Uterus (tissue), 2 donors: ENCODE results near the gene GRID2.

ENCODE experiments used
- POLR2A ChIP-seq, 2 donors: fragments of 450-650 bp; IDR thresholded peaks; one replicate each; pipeline ENCODE4 v1.6.1; 2016; ENCODE audit warnings: antibody characterized with exemption in 2 of 2, mild to moderate bottlenecking in 1 of 2, moderate library complexity in 1 of 2
- TF ChIP-seq, protein P1 (sequence below), 4 experiments: fragments of 200-600 bp in 2 of 4; fragments of 450-650 bp in 2 of 4; sonication (generic) in 2 of 4; IDR thresholded peaks; one replicate each; pipeline ENCODE4 v1.5.1; 2016 to 2019; ENCODE audit warnings: antibody characterized with exemption in 4 of 4, mild to moderate bottlenecking in 2 of 4, moderate library complexity in 1 of 4

- TF ChIP-seq, protein P1, sequence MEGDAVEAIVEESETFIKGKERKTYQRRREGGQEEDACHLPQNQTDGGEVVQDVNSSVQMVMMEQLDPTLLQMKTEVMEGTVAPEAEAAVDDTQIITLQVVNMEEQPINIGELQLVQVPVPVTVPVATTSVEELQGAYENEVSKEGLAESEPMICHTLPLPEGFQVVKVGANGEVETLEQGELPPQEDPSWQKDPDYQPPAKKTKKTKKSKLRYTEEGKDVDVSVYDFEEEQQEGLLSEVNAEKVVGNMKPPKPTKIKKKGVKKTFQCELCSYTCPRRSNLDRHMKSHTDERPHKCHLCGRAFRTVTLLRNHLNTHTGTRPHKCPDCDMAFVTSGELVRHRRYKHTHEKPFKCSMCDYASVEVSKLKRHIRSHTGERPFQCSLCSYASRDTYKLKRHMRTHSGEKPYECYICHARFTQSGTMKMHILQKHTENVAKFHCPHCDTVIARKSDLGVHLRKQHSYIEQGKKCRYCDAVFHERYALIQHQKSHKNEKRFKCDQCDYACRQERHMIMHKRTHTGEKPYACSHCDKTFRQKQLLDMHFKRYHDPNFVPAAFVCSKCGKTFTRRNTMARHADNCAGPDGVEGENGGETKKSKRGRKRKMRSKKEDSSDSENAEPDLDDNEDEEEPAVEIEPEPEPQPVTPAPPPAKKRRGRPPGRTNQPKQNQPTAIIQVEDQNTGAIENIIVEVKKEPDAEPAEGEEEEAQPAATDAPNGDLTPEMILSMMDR (IDR thresholded peaks at IDR 0.05) = no peak
- TF ChIP-seq POLR2A (IDR thresholded peaks at IDR 0.05) = no peak
These were observed 218.2 kb downstream of the GRID2 start for GRCh38 chr4:92521941-92522340.
